ENCODE data around the gene EZH1. TPM values are rescaled to one million over a fixed set of nuclear protein-coding genes. Genes with fewer than 3 reads are reported as not detected.

Gene EZH1
- total RNA-seq, 4 donors from 2014 or later = 13.4 to 49.2 (median 22.0) TPM

DNA sequence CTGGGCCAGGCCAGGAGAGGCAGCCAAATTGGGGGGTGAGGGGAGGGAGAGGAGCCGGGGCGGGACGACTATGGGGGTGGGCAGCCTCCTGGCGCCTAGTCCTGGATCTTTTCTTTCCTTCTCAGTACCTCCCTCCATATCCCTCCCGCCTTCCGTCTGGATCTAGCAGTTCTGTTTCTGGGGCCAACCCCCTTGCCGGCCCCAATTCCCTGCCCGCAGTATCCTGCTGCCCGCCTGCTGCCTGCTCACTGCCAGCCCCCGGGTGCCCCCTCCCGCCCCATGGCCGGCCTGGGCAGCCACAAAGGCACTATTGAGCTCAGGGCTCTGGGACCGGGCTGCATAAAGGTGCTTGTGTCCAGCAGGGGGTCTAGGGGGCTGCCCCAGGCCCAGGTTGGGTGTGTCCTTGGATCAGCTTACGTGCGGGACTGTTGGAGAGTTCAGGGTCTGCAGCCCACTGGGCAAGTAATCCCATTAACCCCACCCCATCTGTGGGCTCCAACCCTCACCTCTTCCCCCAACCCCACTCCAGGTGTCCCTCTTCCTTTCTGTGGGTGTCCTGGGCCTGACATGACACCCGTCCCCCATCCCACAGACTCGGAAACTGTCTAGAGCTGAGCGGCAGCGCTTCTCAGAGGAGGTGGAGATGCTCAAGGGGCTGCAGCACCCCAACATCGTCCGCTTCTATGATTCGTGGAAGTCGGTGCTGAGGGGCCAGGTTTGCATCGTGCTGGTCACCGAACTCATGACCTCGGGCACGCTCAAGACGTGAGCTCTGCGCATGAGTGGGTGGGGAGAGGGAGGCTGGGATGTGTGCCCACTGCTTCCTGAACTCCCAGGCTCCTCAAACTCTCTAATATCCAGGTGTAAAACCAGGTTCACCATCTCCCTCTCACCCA is 37.6 kb upstream of the EZH1 start:
- intact Hi-C loops (cut with DNase I) = no loop called here
- Histone ChIP-seq H3K4me3 (peak overlapping the region; percentile 0 to 53 (median 24)), H3K9me3 (no peaks in the 10 kb centered on the region), H3K27ac (no peak overlapping the region), H3K4me1 (peaks cover 8 to 79% (median 13%) of the 10 kb centered on the region in 3 donors), H3K27me3 (peaks cover 0 to 74% (median 19%) of the 10 kb centered on the region in 4 donors), H3K36me3 (peaks cover 0 to 61% (median 18%) of the 10 kb centered on the region in 3 donors)
- TF ChIP-seq POLR2A (IDR thresholded peaks at IDR 0.05) = no peak
- TF ChIP-seq, protein P1, sequence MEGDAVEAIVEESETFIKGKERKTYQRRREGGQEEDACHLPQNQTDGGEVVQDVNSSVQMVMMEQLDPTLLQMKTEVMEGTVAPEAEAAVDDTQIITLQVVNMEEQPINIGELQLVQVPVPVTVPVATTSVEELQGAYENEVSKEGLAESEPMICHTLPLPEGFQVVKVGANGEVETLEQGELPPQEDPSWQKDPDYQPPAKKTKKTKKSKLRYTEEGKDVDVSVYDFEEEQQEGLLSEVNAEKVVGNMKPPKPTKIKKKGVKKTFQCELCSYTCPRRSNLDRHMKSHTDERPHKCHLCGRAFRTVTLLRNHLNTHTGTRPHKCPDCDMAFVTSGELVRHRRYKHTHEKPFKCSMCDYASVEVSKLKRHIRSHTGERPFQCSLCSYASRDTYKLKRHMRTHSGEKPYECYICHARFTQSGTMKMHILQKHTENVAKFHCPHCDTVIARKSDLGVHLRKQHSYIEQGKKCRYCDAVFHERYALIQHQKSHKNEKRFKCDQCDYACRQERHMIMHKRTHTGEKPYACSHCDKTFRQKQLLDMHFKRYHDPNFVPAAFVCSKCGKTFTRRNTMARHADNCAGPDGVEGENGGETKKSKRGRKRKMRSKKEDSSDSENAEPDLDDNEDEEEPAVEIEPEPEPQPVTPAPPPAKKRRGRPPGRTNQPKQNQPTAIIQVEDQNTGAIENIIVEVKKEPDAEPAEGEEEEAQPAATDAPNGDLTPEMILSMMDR (IDR thresholded peaks at IDR 0.05) = no peak
- WGBS, 2 donors = 17 to 34% methylated on average over 9 to 15 of the region's 29 CpGs
- DNase-seq = no peak

DNA sequence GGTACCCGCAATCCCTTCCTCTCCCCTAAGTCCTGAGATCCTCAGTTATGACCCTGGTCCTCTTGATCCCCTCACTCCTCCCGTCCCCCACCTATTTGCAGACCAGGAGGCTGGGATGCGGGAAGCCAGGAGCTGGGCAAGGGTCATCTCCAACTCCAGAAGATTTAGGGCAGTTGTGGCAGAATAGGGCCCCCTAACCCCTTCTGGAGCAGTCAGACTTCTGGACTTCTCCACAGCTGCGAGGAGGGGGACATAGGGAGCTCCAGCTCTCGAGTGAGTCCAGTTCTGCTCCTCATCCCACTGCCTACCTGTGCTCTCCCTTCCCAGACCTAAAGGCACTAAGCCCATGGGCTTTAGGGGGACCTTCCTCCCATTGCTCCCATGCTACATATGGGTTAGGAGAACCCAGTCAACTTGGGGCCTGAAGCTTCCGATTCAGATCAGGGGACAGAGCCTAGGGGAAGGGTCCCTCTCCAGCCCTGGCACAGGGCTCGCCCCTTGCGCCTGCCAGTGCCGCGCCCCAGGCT is 36.9 kb upstream of the EZH1 start:
- Histone ChIP-seq H3K36me3 (peaks cover 4 to 62% (median 23%) of the 10 kb centered on the region in 3 donors), H3K4me3 (peak overlapping the region; percentile 0 to 53 (median 24)), H3K27me3 (peaks cover 0 to 67% (median 19%) of the 10 kb centered on the region in 4 donors), H3K4me1 (peaks cover 8 to 79% (median 13%) of the 10 kb centered on the region in 3 donors), H3K9me3 (no peaks in the 10 kb centered on the region), H3K27ac (no peak overlapping the region)
- no peak for TF ChIP-seq POLR2A (IDR thresholded peaks at IDR 0.05)
- TF ChIP-seq, protein P1 (IDR thresholded peaks at IDR 0.05) = no peak
- DNase-seq = no peak
- intact Hi-C loops (cut with DNase I) = no loop called here
- 44 to 50% methylated on average over 2 to 8 of the region's 10 CpGs for WGBS, 2 donors

DNA sequence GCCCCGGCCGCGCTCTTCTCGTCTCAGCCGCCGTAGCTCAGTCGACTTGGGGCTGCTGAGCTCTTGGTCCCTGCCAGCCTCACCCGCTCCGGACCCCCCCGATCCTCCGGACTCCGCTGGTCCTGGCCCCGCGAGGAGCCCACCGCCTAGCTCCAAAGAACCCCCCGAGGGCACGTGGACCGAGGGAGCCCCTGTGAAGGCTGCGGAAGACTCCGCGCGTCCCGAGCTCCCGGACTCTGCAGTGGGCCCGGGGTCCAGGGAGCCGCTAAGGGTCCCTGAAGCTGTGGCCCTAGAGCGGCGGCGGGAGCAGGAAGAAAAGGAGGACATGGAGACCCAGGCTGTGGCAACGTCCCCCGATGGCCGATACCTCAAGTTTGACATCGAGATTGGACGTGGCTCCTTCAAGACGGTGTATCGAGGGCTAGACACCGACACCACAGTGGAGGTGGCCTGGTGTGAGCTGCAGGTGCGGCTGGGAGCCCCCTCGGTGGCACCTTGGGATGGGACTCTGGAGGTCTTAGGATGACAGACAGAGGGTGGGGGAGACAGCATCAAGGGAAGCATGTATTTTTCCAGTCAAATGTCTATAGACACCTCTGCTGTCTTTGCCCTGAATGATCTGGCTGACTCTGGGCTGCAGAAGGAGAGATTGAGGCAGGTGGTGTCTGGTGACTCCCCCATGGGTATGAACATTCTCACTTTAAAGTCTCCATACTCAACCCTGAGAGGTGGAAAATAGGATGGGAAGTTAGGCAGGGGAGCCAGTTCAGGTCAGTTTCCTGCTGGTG is 36.2 kb upstream of the EZH1 start:
- H3K27me3 ChIP-seq = peaks cover 0 to 60% (median 19%) of the 10 kb centered on the region in 4 donors
- peak overlapping the region in 3 of 4 donors; percentile 18 to 59 (median 57) for H3K27ac ChIP-seq
- DNase-seq = no peak

DNA sequence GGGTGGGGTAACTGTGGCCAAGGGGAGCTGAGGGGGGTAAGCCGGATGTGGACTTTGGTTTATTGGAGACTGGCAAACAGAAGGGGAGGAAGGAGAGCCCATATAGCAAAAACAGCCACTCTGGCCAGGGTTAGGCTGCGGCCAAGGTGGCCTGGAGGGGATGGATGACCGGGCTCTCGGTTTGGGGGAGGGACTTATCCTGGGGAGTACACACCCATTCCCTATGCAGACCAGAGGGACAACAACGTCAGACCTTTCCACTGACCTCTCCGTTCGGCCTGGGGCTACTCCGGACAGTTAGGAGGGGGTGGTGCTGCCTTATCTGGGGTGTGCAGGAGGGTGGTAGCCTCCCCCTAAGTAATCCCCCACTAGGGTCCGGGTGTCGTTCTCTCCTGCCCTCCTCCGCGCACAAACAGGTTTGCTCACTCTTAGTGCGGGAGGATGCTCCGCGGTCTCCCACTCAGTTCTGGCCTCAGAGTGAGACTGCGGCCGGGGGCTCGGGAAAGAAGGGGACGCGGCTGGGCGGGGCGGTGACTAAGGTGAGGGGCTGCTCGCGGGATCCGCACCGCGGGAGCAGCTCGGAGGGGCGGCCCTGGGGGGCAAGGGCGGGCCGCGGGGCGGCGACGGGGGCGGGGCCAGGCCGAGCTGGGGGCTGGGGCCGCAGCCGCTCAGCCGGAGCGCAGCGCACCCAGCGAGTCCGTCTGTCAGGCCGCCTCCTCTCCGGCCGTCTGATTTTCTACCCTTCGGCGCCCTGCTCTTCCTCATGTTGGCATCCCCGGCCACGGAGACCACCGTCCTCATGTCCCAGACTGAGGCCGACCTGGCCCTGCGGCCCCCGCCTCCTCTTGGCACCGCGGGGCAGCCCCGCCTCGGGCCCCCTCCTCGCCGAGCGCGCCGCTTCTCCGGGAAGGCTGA is 35.4 kb upstream of the EZH1 start, which contains the start of gene WNK4:
TSS of gene WNK4 (plus strand) at position 675 of the 915 bp plus-strand sequence. CDS start at position 764, 89 bp downstream.
- Histone ChIP-seq H3K9me3 (no peaks in the 10 kb centered on the region), H3K4me3 (peak within 1 kb of the TSS; percentile 26 to 65 (median 48)), H3K36me3 (peaks cover 6 to 65% (median 30%) of the 10 kb centered on the region in 3 donors), H3K27me3 (peaks cover 0 to 52% (median 19%) of the 10 kb centered on the region in 4 donors), H3K27ac (peak within 1 kb of the TSS in 3 of 4 donors; percentile 18 to 59 (median 57)), H3K4me1 (peaks cover 8 to 80% (median 13%) of the 10 kb centered on the region in 3 donors)
- DNase-seq = no peak
- intact Hi-C loops (cut with DNase I) = no loop called here
- TF ChIP-seq, protein P1 (IDR thresholded peaks at IDR 0.05) = no peak
- TF ChIP-seq POLR2A (IDR thresholded peaks at IDR 0.05) = no peak
- WGBS, 2 donors = 33 to 45% methylated on average over 5 to 14 of the region's 65 CpGs

More for the DNA sequence above, 36.2 kb upstream of the EZH1 start:
- Histone ChIP-seq H3K4me3 (peak overlapping the region; percentile 26 to 65 (median 48)), H3K36me3 (peaks cover 6 to 62% (median 28%) of the 10 kb centered on the region in 3 donors), H3K9me3 (no peaks in the 10 kb centered on the region), H3K4me1 (peaks cover 8 to 79% (median 13%) of the 10 kb centered on the region in 3 donors)
- no peak for TF ChIP-seq POLR2A (IDR thresholded peaks at IDR 0.05)
- TF ChIP-seq, protein P1 (IDR thresholded peaks at IDR 0.05) = no peak
- WGBS, 2 donors = 10 to 13% methylated on average over 2 to 5 of the region's 39 CpGs
- intact Hi-C loops (cut with DNase I) = no loop called here
